Loucy (cell line): ENCODE data around the gene TSHZ2.

Source experiments
- H2AFZ ChIP-seq: fragments of 200-600 bp; sonication (generic); 2 replicates; pipeline ENCODE4 v1.6.0; 2016; ENCODE audit warnings: antibody characterized with exemption, mild to moderate bottlenecking, low read length, moderate library complexity
- H3F3A ChIP-seq: fragments of 200-600 bp; 2 replicates; pipeline ENCODE4 v1.6.0; 2016; ENCODE audit warnings: antibody characterized with exemption, low read depth, mild to moderate bottlenecking
- H3K27me3 ChIP-seq: fragments of 200-600 bp; sonication (generic); 2 replicates; pipeline ENCODE4 v1.6.1; 2014; ENCODE audit warnings: low read length, mild to moderate bottlenecking; ENCODE audit not compliant: insufficient read depth, poor library complexity, severe bottlenecking
- H3K36me3 ChIP-seq: fragments of 200-600 bp; sonication (generic); 2 replicates; pipeline ENCODE4 v1.6.1; 2016; ENCODE audit warnings: low read length; ENCODE audit not compliant: insufficient read depth
- H3K4me1 ChIP-seq: fragments of 200-600 bp; sonication (generic); 2 replicates; pipeline ENCODE4 v1.5.1; 2014; ENCODE audit warnings: low read length, mild to moderate bottlenecking; ENCODE audit not compliant: insufficient read depth, poor library complexity, severe bottlenecking
- H3K4me2 ChIP-seq: fragments of 200-600 bp; sonication (generic); 2 replicates; pipeline ENCODE4 v1.6.0; 2014; ENCODE audit warnings: antibody characterized with exemption, low read length, low read depth, mild to moderate bottlenecking; ENCODE audit not compliant: poor library complexity, severe bottlenecking
- H3K4me3 ChIP-seq: fragments of 200-600 bp; sonication (generic); 2 replicates; pipeline ENCODE4 v1.5.1; 2014; ENCODE audit warnings: low read length, mild to moderate bottlenecking, mixed read lengths; ENCODE audit not compliant: poor library complexity, severe bottlenecking
- H3K79me2 ChIP-seq: fragments of 200-600 bp; sonication (generic); 2 replicates; pipeline ENCODE4 v1.6.1; 2014; ENCODE audit warnings: low read length; ENCODE audit not compliant: insufficient read depth
- H3K9ac ChIP-seq: fragments of 200-600 bp; sonication (generic); 2 replicates; pipeline ENCODE4 v1.6.0; 2014; ENCODE audit warnings: mild to moderate bottlenecking, low read depth, low read length, moderate library complexity; ENCODE audit not compliant: poor library complexity, severe bottlenecking
- H3K9me2 ChIP-seq: fragments of 200-600 bp; sonication (generic); replicated peaks from 2 replicates; pipeline ENCODE4 v1.6.1; 2016; ENCODE audit warnings: low read depth, low read length, mixed read lengths
- H3K9me3 ChIP-seq: fragments of 200-600 bp; sonication (generic); 2 replicates; pipeline ENCODE4 v1.6.1; 2014; ENCODE audit warnings: mild to moderate bottlenecking, antibody characterized with exemption, low read length, low read depth; ENCODE audit not compliant: insufficient read depth
- H4K20me1 ChIP-seq: fragments of 200-600 bp; sonication (generic); 2 replicates; pipeline ENCODE4 v1.6.0; 2014; ENCODE audit warnings: antibody characterized with exemption, low read length, mild to moderate bottlenecking; ENCODE audit not compliant: insufficient read depth, poor library complexity, severe bottlenecking
- CTCF ChIP-seq: fragments of 200-600 bp; sonication (generic); conservative IDR thresholded peaks from 2 replicates; pipeline ENCODE4 v1.5.1; 2014; ENCODE audit warnings: mild to moderate bottlenecking, antibody characterized with exemption, low read length
- EZH2phosphoT487 ChIP-seq: fragments of 200-600 bp; IDR thresholded peaks from 2 replicates; pipeline ENCODE4 v1.6.1; 2018; ENCODE audit warnings: antibody characterized with exemption, mild to moderate bottlenecking, moderate library complexity, borderline replicate concordance

The TSHZ2 gene

GRCh38 chr20:52972190-52972937 lies at the start of gene TSHZ2:
Gene TSHZ2, plus strand, starts transcription at chr20:52972358. Its CDS starts 936 bp downstream, at chr20:52973294.
- H2AFZ ChIP-seq = no peak within 1 kb of the TSS
- H3K4me1 ChIP-seq = no peaks in the 10 kb centered on the region
- H3K9me3 ChIP-seq = 0 out of 2 replicates have a peak, but pooled peaks cover 3% of the 10 kb centered on the region
- H3K36me3 ChIP-seq = no peaks in the 10 kb centered on the region
- H3F3A ChIP-seq = no peaks in the 10 kb centered on the region
- H3K9ac ChIP-seq = no peak within 1 kb of the TSS
- no peaks in the 10 kb centered on the region for H3K27me3 ChIP-seq
- no peaks in the 10 kb centered on the region for H3K79me2 ChIP-seq
- no peak within 1 kb of the TSS for H3K4me2 ChIP-seq
- no peaks in the 10 kb centered on the region for H3K9me2 ChIP-seq
- H3K4me3 ChIP-seq = no peak within 1 kb of the TSS
- H4K20me1 ChIP-seq = no peaks in the 10 kb centered on the region
- no peak for TF ChIP-seq EZH2phosphoT487
- no peak for TF ChIP-seq CTCF

- Histone ChIP-seq H3K9me2 (no peaks in the 10 kb centered on the region), H2AFZ (no peak overlapping the region), H4K20me1 (no peaks in the 10 kb centered on the region), H3K36me3 (no peaks in the 10 kb centered on the region), H3K4me3 (no peak overlapping the region), H3K79me2 (no peaks in the 10 kb centered on the region), H3K4me1 (no peaks in the 10 kb centered on the region), H3F3A (no peaks in the 10 kb centered on the region), H3K27me3 (no peaks in the 10 kb centered on the region), H3K4me2 (no peak overlapping the region), H3K9me3 (no peaks in the 10 kb centered on the region), H3K9ac (no peak overlapping the region)
- TF ChIP-seq CTCF (no peak), EZH2phosphoT487 (no peak)
Observed at GRCh38 chr20:52922436-52922835, 49.7 kb upstream of the TSHZ2 start.

- Histone ChIP-seq H4K20me1 (no peaks in the 10 kb centered on the region), H3K4me1 (no peaks in the 10 kb centered on the region), H2AFZ (no peak overlapping the region), H3K4me3 (no peak overlapping the region), H3K27me3 (no peaks in the 10 kb centered on the region), H3K79me2 (no peaks in the 10 kb centered on the region), H3K36me3 (no peaks in the 10 kb centered on the region), H3K4me2 (no peak overlapping the region), H3F3A (no peaks in the 10 kb centered on the region), H3K9me2 (no peaks in the 10 kb centered on the region), H3K9me3 (no peaks in the 10 kb centered on the region), H3K9ac (no peak overlapping the region)
- TF ChIP-seq EZH2phosphoT487 (no peak), CTCF (no peak)
Observed at GRCh38 chr20:52923123-52923937, 48.8 kb upstream of the TSHZ2 start.
